ENCODE data around the gene CTXND1. TPM values are rescaled to one million over a fixed set of nuclear protein-coding genes. Genes with fewer than 3 reads are reported as not detected.

Gene CTXND1
- total and polyA plus RNA-seq, 2 of the 8 experiments (the other 6 are each of a cell fraction or from before 2014, with no cell fraction given) = 0.03 TPM; not detected in 1

DNA sequence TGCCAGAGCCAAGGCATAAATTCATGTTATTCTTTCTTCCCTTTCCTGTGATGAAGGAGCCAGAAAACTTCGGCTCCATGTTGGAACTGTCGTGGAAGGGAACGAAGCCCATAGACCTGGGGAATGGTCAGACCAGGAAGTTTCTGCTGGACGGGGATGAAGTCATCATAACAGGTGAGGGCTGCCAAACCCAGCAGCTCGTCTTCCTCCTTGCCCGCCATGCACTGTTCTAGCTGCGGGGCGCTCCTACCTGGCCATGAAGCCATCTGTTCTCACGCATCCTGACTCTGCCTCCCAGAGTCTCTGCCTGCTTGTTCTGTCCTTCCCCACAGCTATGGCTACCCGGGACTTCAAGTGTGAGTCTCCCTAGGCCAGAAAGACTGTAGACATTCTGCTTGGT, 71.0 kb downstream of the CTXND1 start (continued):
- TF ChIP-seq, protein P1, sequence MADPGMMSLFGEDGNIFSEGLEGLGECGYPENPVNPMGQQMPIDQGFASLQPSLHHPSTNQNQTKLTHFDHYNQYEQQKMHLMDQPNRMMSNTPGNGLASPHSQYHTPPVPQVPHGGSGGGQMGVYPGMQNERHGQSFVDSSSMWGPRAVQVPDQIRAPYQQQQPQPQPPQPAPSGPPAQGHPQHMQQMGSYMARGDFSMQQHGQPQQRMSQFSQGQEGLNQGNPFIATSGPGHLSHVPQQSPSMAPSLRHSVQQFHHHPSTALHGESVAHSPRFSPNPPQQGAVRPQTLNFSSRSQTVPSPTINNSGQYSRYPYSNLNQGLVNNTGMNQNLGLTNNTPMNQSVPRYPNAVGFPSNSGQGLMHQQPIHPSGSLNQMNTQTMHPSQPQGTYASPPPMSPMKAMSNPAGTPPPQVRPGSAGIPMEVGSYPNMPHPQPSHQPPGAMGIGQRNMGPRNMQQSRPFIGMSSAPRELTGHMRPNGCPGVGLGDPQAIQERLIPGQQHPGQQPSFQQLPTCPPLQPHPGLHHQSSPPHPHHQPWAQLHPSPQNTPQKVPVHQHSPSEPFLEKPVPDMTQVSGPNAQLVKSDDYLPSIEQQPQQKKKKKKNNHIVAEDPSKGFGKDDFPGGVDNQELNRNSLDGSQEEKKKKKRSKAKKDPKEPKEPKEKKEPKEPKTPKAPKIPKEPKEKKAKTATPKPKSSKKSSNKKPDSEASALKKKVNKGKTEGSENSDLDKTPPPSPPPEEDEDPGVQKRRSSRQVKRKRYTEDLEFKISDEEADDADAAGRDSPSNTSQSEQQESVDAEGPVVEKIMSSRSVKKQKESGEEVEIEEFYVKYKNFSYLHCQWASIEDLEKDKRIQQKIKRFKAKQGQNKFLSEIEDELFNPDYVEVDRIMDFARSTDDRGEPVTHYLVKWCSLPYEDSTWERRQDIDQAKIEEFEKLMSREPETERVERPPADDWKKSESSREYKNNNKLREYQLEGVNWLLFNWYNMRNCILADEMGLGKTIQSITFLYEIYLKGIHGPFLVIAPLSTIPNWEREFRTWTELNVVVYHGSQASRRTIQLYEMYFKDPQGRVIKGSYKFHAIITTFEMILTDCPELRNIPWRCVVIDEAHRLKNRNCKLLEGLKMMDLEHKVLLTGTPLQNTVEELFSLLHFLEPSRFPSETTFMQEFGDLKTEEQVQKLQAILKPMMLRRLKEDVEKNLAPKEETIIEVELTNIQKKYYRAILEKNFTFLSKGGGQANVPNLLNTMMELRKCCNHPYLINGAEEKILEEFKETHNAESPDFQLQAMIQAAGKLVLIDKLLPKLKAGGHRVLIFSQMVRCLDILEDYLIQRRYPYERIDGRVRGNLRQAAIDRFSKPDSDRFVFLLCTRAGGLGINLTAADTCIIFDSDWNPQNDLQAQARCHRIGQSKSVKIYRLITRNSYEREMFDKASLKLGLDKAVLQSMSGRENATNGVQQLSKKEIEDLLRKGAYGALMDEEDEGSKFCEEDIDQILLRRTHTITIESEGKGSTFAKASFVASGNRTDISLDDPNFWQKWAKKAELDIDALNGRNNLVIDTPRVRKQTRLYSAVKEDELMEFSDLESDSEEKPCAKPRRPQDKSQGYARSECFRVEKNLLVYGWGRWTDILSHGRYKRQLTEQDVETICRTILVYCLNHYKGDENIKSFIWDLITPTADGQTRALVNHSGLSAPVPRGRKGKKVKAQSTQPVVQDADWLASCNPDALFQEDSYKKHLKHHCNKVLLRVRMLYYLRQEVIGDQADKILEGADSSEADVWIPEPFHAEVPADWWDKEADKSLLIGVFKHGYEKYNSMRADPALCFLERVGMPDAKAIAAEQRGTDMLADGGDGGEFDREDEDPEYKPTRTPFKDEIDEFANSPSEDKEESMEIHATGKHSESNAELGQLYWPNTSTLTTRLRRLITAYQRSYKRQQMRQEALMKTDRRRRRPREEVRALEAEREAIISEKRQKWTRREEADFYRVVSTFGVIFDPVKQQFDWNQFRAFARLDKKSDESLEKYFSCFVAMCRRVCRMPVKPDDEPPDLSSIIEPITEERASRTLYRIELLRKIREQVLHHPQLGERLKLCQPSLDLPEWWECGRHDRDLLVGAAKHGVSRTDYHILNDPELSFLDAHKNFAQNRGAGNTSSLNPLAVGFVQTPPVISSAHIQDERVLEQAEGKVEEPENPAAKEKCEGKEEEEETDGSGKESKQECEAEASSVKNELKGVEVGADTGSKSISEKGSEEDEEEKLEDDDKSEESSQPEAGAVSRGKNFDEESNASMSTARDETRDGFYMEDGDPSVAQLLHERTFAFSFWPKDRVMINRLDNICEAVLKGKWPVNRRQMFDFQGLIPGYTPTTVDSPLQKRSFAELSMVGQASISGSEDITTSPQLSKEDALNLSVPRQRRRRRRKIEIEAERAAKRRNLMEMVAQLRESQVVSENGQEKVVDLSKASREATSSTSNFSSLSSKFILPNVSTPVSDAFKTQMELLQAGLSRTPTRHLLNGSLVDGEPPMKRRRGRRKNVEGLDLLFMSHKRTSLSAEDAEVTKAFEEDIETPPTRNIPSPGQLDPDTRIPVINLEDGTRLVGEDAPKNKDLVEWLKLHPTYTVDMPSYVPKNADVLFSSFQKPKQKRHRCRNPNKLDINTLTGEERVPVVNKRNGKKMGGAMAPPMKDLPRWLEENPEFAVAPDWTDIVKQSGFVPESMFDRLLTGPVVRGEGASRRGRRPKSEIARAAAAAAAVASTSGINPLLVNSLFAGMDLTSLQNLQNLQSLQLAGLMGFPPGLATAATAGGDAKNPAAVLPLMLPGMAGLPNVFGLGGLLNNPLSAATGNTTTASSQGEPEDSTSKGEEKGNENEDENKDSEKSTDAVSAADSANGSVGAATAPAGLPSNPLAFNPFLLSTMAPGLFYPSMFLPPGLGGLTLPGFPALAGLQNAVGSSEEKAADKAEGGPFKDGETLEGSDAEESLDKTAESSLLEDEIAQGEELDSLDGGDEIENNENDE (IDR thresholded peaks at IDR 0.05; ENCODE audit: insufficient replicate concordance, low read length) = no peak
- no peak for TF ChIP-seq TCF12 (IDR thresholded peaks at IDR 0.05; ENCODE audit: low read depth, low read length)
- TF ChIP-seq CEBPB (IDR thresholded peaks at IDR 0.05; ENCODE audit: low read depth, low read length) = no peak
- TF ChIP-seq, protein P2, sequence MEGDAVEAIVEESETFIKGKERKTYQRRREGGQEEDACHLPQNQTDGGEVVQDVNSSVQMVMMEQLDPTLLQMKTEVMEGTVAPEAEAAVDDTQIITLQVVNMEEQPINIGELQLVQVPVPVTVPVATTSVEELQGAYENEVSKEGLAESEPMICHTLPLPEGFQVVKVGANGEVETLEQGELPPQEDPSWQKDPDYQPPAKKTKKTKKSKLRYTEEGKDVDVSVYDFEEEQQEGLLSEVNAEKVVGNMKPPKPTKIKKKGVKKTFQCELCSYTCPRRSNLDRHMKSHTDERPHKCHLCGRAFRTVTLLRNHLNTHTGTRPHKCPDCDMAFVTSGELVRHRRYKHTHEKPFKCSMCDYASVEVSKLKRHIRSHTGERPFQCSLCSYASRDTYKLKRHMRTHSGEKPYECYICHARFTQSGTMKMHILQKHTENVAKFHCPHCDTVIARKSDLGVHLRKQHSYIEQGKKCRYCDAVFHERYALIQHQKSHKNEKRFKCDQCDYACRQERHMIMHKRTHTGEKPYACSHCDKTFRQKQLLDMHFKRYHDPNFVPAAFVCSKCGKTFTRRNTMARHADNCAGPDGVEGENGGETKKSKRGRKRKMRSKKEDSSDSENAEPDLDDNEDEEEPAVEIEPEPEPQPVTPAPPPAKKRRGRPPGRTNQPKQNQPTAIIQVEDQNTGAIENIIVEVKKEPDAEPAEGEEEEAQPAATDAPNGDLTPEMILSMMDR (IDR thresholded peaks at IDR 0.05; ENCODE audit: control extremely low read depth in 1 of 3, insufficient read depth in 1 of 3, low read depth in 1 of 3, low read length in 3 of 3) = no peak
- TF ChIP-seq, protein P3, sequence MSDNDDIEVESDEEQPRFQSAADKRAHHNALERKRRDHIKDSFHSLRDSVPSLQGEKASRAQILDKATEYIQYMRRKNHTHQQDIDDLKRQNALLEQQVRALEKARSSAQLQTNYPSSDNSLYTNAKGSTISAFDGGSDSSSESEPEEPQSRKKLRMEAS (IDR thresholded peaks at IDR 0.05) = no peak
- TF ChIP-seq HDAC2 (IDR thresholded peaks at IDR 0.05; ENCODE audit: borderline replicate concordance in 1 of 2, low read depth in 2 of 2, low read length in 2 of 2) = no peak
- no peak for TF ChIP-seq TAF1 (IDR thresholded peaks at IDR 0.05; ENCODE audit: low read depth, low read length)
- TF ChIP-seq PHF8 (conservative IDR thresholded peaks at IDR 0.05; ENCODE audit: low read depth, low read length) = no peak

Data from H1 (cell line).